ENCODE data around the gene PDE4A. TPM values are rescaled to one million over a fixed set of nuclear protein-coding genes. Genes with fewer than 3 reads are reported as not detected.

PDE4A gene
- total and polyA plus RNA-seq, 2 of the 13 experiments (the other 11 are each of a cell fraction or from before 2014, with no cell fraction given) = 1.1 to 4.1 TPM

- TF ChIP-seq RERE (CRISPR knock-in tag; IDR thresholded peaks at IDR 0.05; ENCODE audit: low read depth) (no peak), PAF1 (CRISPR knock-in tag; IDR thresholded peaks at IDR 0.05) (no peak), BCL6 (CRISPR knock-in tag; IDR thresholded peaks at IDR 0.05) (no peak), ZNF850 (CRISPR knock-in tag; conservative IDR thresholded peaks at IDR 0.05) (no peak), JUN (CRISPR knock-in tag; IDR thresholded peaks at IDR 0.05) (no peak), ZNF232 (CRISPR knock-in tag; IDR thresholded peaks at IDR 0.05; ENCODE audit: borderline replicate concordance) (no peak), AGO2 (optimal IDR thresholded peaks at IDR 0.05; ENCODE audit: low read depth, low read length) (peak; percentile 86), ZNF503 (CRISPR knock-in tag; IDR thresholded peaks at IDR 0.05) (no peak), ZNF33A (CRISPR knock-in tag; IDR thresholded peaks at IDR 0.05; ENCODE audit: borderline replicate concordance) (no peak), LCORL (IDR thresholded peaks at IDR 0.05) (no peak), LCORL (CRISPR knock-in tag; IDR thresholded peaks at IDR 0.05) (no peak), SRSF4 (IDR thresholded peaks at IDR 0.05; ENCODE audit: low read depth, low read length, poor library complexity, severe bottlenecking) (no peak), ZNF362 (CRISPR knock-in tag; IDR thresholded peaks at IDR 0.05; ENCODE audit: borderline replicate concordance) (no peak), ZSCAN12 (CRISPR knock-in tag; IDR thresholded peaks at IDR 0.05) (no peak), ZNF260 (CRISPR knock-in tag; IDR thresholded peaks at IDR 0.05; ENCODE audit: borderline replicate concordance, low read depth) (no peak), REST (IDR thresholded peaks at IDR 0.05; ENCODE audit: borderline replicate concordance in 1 of 2, low read depth in 1 of 2, low read length in 2 of 2) (no peak), KLF13 (CRISPR knock-in tag; IDR thresholded peaks at IDR 0.05) (peak; percentile 18; the same call in 1 of the 2 replicates), ZNF382 (CRISPR knock-in tag; IDR thresholded peaks at IDR 0.05; ENCODE audit: borderline replicate concordance) (no peak)
Measured at GRCh38 chr19:10501971-10502523, 81.7 kb downstream of the PDE4A start (continued).
